Measurements from ENCODE around the gene ESRRB.

ESRRB gene

GRCh38 chr14:76330411-76331327 lies 45.3 kb upstream of the ESRRB start:
- ATAC-seq = no peak
- TF ChIP-seq PATZ1 (CRISPR knock-in tag; IDR thresholded peaks at IDR 0.05; ENCODE audit: borderline replicate concordance) (no peak), ESRRG (CRISPR knock-in tag; IDR thresholded peaks at IDR 0.05) (no peak), CREB5 (CRISPR knock-in tag; IDR thresholded peaks at IDR 0.05; ENCODE audit: low read depth) (no peak), PPARA (CRISPR knock-in tag; IDR thresholded peaks at IDR 0.05; ENCODE audit: borderline replicate concordance) (no peak), ZNF70 (CRISPR knock-in tag; IDR thresholded peaks at IDR 0.05) (no peak), TSHZ2 (CRISPR knock-in tag; IDR thresholded peaks at IDR 0.05) (no peak), GLIS3 (CRISPR knock-in tag; IDR thresholded peaks at IDR 0.05) (no peak), POU6F1 (CRISPR knock-in tag; IDR thresholded peaks at IDR 0.05; ENCODE audit: borderline replicate concordance, low read depth) (no peak), SNAI2 (CRISPR knock-in tag; IDR thresholded peaks at IDR 0.05) (no peak), CSRNP3 (CRISPR knock-in tag; IDR thresholded peaks at IDR 0.05) (no peak), ZNF8 (CRISPR knock-in tag; IDR thresholded peaks at IDR 0.05) (no peak), ZC3H10 (CRISPR knock-in tag; IDR thresholded peaks at IDR 0.05) (no peak)

- TF ChIP-seq TCF4 (CRISPR knock-in tag; IDR thresholded peaks at IDR 0.05; ENCODE audit: borderline replicate concordance) (no peak), OSR1 (CRISPR knock-in tag; IDR thresholded peaks at IDR 0.05) (no peak)
Observed at GRCh38 chr14:76331328-76332011, 44.5 kb upstream of the ESRRB start.

GRCh38 chr14:76333664-76334063 lies 42.3 kb upstream of the ESRRB start:
- ATAC-seq = no peak
- no peak for TF ChIP-seq ESRRG (CRISPR knock-in tag; IDR thresholded peaks at IDR 0.05)
- TF ChIP-seq TCF4 (CRISPR knock-in tag; IDR thresholded peaks at IDR 0.05; ENCODE audit: borderline replicate concordance) = no peak

More at GRCh38 chr14:76331328-76332011, 44.5 kb upstream of the ESRRB start:
- ATAC-seq = no peak

- no peak for ATAC-seq
- TF ChIP-seq ZNF565 (CRISPR knock-in tag; conservative IDR thresholded peaks at IDR 0.05; ENCODE audit: low read depth) (no peak), RARB (CRISPR knock-in tag; IDR thresholded peaks at IDR 0.05) (no peak), CSRNP3 (CRISPR knock-in tag; IDR thresholded peaks at IDR 0.05) (no peak), OSR1 (CRISPR knock-in tag; IDR thresholded peaks at IDR 0.05) (no peak), BACH2 (CRISPR knock-in tag; IDR thresholded peaks at IDR 0.05; ENCODE audit: borderline replicate concordance) (no peak), PPARA (CRISPR knock-in tag; IDR thresholded peaks at IDR 0.05; ENCODE audit: borderline replicate concordance) (no peak), GLIS3 (CRISPR knock-in tag; IDR thresholded peaks at IDR 0.05) (no peak), ZNF70 (CRISPR knock-in tag; IDR thresholded peaks at IDR 0.05) (no peak), ZC3H10 (CRISPR knock-in tag; IDR thresholded peaks at IDR 0.05) (no peak), CSDC2 (CRISPR knock-in tag; IDR thresholded peaks at IDR 0.05) (no peak), ISL1 (CRISPR knock-in tag; IDR thresholded peaks at IDR 0.05) (no peak), ARNTL (CRISPR knock-in tag; IDR thresholded peaks at IDR 0.05; ENCODE audit: borderline replicate concordance, low read depth) (no peak), ESRRG (CRISPR knock-in tag; IDR thresholded peaks at IDR 0.05) (no peak), TCF4 (CRISPR knock-in tag; IDR thresholded peaks at IDR 0.05; ENCODE audit: borderline replicate concordance) (no peak), ZFP30 (CRISPR knock-in tag; IDR thresholded peaks at IDR 0.05) (no peak), ZFP3 (CRISPR knock-in tag; IDR thresholded peaks at IDR 0.05) (no peak), TOX (CRISPR knock-in tag; IDR thresholded peaks at IDR 0.05; ENCODE audit: borderline replicate concordance) (no peak)
Observed at GRCh38 chr14:76334316-76334715, 41.6 kb upstream of the ESRRB start.
